OCI-LY7 (cell line): ENCODE results near the gene TLE5. TPM values are rescaled to one million over a fixed set of nuclear protein-coding genes. Genes with fewer than 3 reads are reported as not detected.

Experiments
- BruUV-seq: library from RNA; stranded (reverse); fragments of 400-500 nt; replicated peaks from 2 replicates; lab custom pipeline; 2021; lab: Mats Ljungman, UMichigan
- CTCF ChIA-PET: fragments of 300-600 bp; sonication (Branson Sonifier 250); formaldehyde crosslinking; loops from one replicate; lab custom pipeline; 2022; ENCODE audit warnings: antibody characterized with exemption; ENCODE audit not compliant: unreplicated experiment; lab: Charles Lee
- POLR2A ChIA-PET: fragments of 300-600 bp; sonication (Branson Sonifier 250); formaldehyde crosslinking; loops from one replicate; lab custom pipeline; 2022; ENCODE audit warnings: antibody characterized with exemption; lab: Charles Lee
- DNase-seq: peaks from one replicate; pipeline ENCODE4 v3.0.0-alpha.2; 2015; ENCODE audit warnings: low spot score
- H2AFZ ChIP-seq: fragments of 200-600 bp; sonication (generic), shearing (Covaris generic); 2 replicates; pipeline ENCODE4 v1.6.1; 2014; ENCODE audit warnings: mild to moderate bottlenecking, antibody characterized with exemption, low read length, moderate library complexity
- H3K27ac ChIP-seq: fragments of 200-600 bp; sonication (generic); 2 replicates; pipeline ENCODE4 v1.5.1; 2014; ENCODE audit warnings: mixed run types, low read depth, mild to moderate bottlenecking, moderate library complexity, low read length, inconsistent platforms; ENCODE audit not compliant: poor library complexity, severe bottlenecking
- H3K36me3 ChIP-seq: fragments of 200-600 bp; sonication (generic); 2 replicates; pipeline ENCODE4 v1.6.1; 2014; ENCODE audit warnings: mild to moderate bottlenecking, antibody characterized with exemption, low read length, moderate library complexity, mixed read lengths; ENCODE audit not compliant: insufficient read depth
- H3K4me1 ChIP-seq: fragments of 200-600 bp; sonication (generic); 2 replicates; pipeline ENCODE4 v1.5.1; 2014; ENCODE audit warnings: mild to moderate bottlenecking, low read length; ENCODE audit not compliant: insufficient read depth, poor library complexity, severe bottlenecking
- H3K4me2 ChIP-seq: fragments of 200-600 bp; sonication (generic); 2 replicates; pipeline ENCODE4 v1.6.1; 2014; ENCODE audit warnings: mild to moderate bottlenecking, low read length
- H3K4me3 ChIP-seq: fragments of 200-600 bp; sonication (generic); 2 replicates; pipeline ENCODE4 v1.5.1; 2014; ENCODE audit warnings: mild to moderate bottlenecking, low read depth, low read length; ENCODE audit not compliant: poor library complexity, severe bottlenecking
- H3K79me2 ChIP-seq: fragments of 200-600 bp; sonication (generic); 2 replicates; pipeline ENCODE4 v1.6.1; 2016; ENCODE audit warnings: low read depth, mild to moderate bottlenecking, low read length, moderate library complexity, mixed read lengths; ENCODE audit not compliant: insufficient read depth
- H3K9me2 ChIP-seq: fragments of 200-600 bp; sonication (generic); 2 replicates; pipeline ENCODE4 v1.6.1; 2016; ENCODE audit warnings: mild to moderate bottlenecking, low read length, mixed read lengths; ENCODE audit not compliant: insufficient read depth
- H3K9me3 ChIP-seq: fragments of 200-600 bp; sonication (generic); 2 replicates; pipeline ENCODE4 v1.6.1; 2014; ENCODE audit warnings: mild to moderate bottlenecking, mixed run types, low read length, mixed read lengths
- H4K20me1 ChIP-seq: fragments of 200-600 bp; sonication (generic); 2 replicates; pipeline ENCODE4 v1.6.1; 2014; ENCODE audit warnings: mild to moderate bottlenecking, antibody characterized with exemption, low read length, moderate library complexity, mixed read lengths; ENCODE audit not compliant: insufficient read depth
- CTCF ChIP-seq: fragments of 200-600 bp; sonication (generic); conservative IDR thresholded peaks from 2 replicates; pipeline ENCODE4 v1.5.1; 2014; ENCODE audit warnings: mild to moderate bottlenecking, antibody characterized with exemption, low read length, moderate library complexity, mixed read lengths
- EZH2phosphoT487 ChIP-seq: fragments of 200-600 bp; sonication (generic); IDR thresholded peaks from 2 replicates; pipeline ENCODE4 v1.6.1; 2018; ENCODE audit warnings: low read depth, borderline replicate concordance, mild to moderate bottlenecking, mixed run types, antibody characterized with exemption, low read length, moderate library complexity, mixed read lengths
- intact Hi-C: fragments of 100-400 bp; cut with micrococcal nuclease; formaldehyde crosslinking; loops from one replicate; pipeline ENCODE4 v1.10.0; 2022; ENCODE audit not compliant: unreplicated experiment
- total RNA-seq, 2 experiments: library from RNA; depleted of rRNA in 1 of 2; stranded (reverse); fragments of >200 nt in 1 of 2; shearing (Covaris generic) in 1 of 2; gene quantifications; 2 replicates each; pipeline ENCODE4 v1.2.3, GENCODE V29; 2014 to 2022

The TLE5 gene
- total RNA-seq, 2 experiments from 2014 or later = 376 to 424 TPM

GRCh38 chr19:3102239-3103140 lies 40.2 kb upstream of the TLE5 start:
- CTCF ChIA-PET = no interaction called here
- Histone ChIP-seq H3K9me3 (no peaks in the 10 kb centered on the region), H3K79me2 (no peaks in the 10 kb centered on the region), H3K4me3 (no peak overlapping the region), H3K36me3 (no peaks in the 10 kb centered on the region), H4K20me1 (peaks cover 9% of the 10 kb centered on the region; the same call in 1 of the 2 replicates), H3K27ac (no peak overlapping the region), H3K9me2 (no peaks in the 10 kb centered on the region), H3K4me2 (no peak overlapping the region), H2AFZ (no peak overlapping the region), H3K4me1 (peaks cover 14% of the 10 kb centered on the region)
- TF ChIP-seq CTCF (no peak), EZH2phosphoT487 (no peak)
- no TSS peak for BruUV-seq
- intact Hi-C loops = no loop called here
- DNase-seq = no peak
- POLR2A ChIA-PET = no interaction called here

GRCh38 chr19:3100747-3101730 lies 38.7 kb upstream of the TLE5 start:
- TF ChIP-seq EZH2phosphoT487 (no peak), CTCF (no peak)
- CTCF ChIA-PET = no interaction called here
- Histone ChIP-seq H3K4me3 (no peak overlapping the region), H2AFZ (no peak overlapping the region), H4K20me1 (peaks cover 9% of the 10 kb centered on the region; the same call in 1 of the 2 replicates), H3K4me2 (no peak overlapping the region), H3K4me1 (peaks cover 15% of the 10 kb centered on the region), H3K9me2 (no peaks in the 10 kb centered on the region), H3K9me3 (no peaks in the 10 kb centered on the region), H3K36me3 (no peaks in the 10 kb centered on the region), H3K79me2 (no peaks in the 10 kb centered on the region), H3K27ac (no peak overlapping the region)
- intact Hi-C loops = no loop called here
- BruUV-seq = no TSS peak
- DNase-seq = no peak
- POLR2A ChIA-PET = no interaction called here
